ENCODE results near the gene LYPD6B. TPM values are rescaled to one million over a fixed set of nuclear protein-coding genes. Genes with fewer than 3 reads are reported as not detected.

Gene LYPD6B
- total RNA-seq, 1 experiment from 2014 or later: 2.0 TPM

DNA sequence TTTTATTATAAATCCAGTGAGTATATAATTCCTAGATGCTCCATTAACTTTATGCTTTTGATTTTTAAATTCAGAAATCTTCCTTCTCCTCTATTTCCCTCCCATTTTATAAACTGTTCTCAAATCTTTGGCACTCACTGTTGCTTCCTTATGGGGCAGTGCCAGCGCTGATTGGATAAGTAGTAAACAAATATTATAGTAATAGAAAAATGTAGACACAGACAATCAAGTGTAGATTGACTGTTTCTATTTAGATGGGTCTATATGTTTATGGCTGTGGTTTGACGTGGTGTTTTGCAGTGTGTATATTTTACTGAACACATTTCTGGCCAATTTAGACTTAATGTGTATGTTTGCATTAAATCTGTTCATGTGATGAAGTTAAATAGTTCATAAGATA is 36.6 kb downstream of the LYPD6B start:
- H3K9ac ChIP-seq (ENCODE audit: low read length): no peak overlapping the region
- no peaks in the 10 kb centered on the region for H3K9me2 ChIP-seq (replicated peaks; ENCODE audit: low read length)
- no peak overlapping the region for H2AFZ ChIP-seq (ENCODE audit: low read length)
- no peak overlapping the region for H3K4me2 ChIP-seq (ENCODE audit: low read length)
- ChIA-PET POLR2A (ENCODE audit: unreplicated experiment) (no interaction called here), CTCF (no interaction called here)
- H3K36me3 ChIP-seq (ENCODE audit: low read depth, low read length): no peaks in the 10 kb centered on the region
- H3K9me3 ChIP-seq (ENCODE audit: low read length): no peaks in the 10 kb centered on the region
- TF ChIP-seq EZH2phosphoT487 (IDR thresholded peaks at IDR 0.05; ENCODE audit: borderline replicate concordance, low read length): no peak
- TF ChIP-seq EZH2 (IDR thresholded peaks at IDR 0.05; ENCODE audit: low read length, unreplicated experiment): no peak
- TF ChIP-seq, protein P1, sequence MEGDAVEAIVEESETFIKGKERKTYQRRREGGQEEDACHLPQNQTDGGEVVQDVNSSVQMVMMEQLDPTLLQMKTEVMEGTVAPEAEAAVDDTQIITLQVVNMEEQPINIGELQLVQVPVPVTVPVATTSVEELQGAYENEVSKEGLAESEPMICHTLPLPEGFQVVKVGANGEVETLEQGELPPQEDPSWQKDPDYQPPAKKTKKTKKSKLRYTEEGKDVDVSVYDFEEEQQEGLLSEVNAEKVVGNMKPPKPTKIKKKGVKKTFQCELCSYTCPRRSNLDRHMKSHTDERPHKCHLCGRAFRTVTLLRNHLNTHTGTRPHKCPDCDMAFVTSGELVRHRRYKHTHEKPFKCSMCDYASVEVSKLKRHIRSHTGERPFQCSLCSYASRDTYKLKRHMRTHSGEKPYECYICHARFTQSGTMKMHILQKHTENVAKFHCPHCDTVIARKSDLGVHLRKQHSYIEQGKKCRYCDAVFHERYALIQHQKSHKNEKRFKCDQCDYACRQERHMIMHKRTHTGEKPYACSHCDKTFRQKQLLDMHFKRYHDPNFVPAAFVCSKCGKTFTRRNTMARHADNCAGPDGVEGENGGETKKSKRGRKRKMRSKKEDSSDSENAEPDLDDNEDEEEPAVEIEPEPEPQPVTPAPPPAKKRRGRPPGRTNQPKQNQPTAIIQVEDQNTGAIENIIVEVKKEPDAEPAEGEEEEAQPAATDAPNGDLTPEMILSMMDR (conservative IDR thresholded peaks at IDR 0.05; ENCODE audit: low read depth, low read length): no peak
- intact Hi-C loops (cut with micrococcal nuclease): no loop called here
- H3K79me2 ChIP-seq (ENCODE audit: low read length): no peaks in the 10 kb centered on the region
- DNase-seq (no peak), ATAC-seq (no peak)
- H3F3A ChIP-seq (ENCODE audit: low read length, unreplicated experiment): no peaks in the 10 kb centered on the region
- H3K27ac ChIP-seq (ENCODE audit: low read length): no peak overlapping the region
- no peak overlapping the region for H3K4me3 ChIP-seq (ENCODE audit: low read length)
- H3K4me1 ChIP-seq (ENCODE audit: insufficient read depth, low read length): no peaks in the 10 kb centered on the region; the same call in 1 of the 2 replicates
- BruUV-seq (replicated peaks): no TSS peak
- H3K27me3 ChIP-seq (ENCODE audit: low read length): peaks cover 46% of the 10 kb centered on the region; the same call in 1 of the 2 replicates
- no peaks in the 10 kb centered on the region for H4K20me1 ChIP-seq (ENCODE audit: low read length)

DNA sequence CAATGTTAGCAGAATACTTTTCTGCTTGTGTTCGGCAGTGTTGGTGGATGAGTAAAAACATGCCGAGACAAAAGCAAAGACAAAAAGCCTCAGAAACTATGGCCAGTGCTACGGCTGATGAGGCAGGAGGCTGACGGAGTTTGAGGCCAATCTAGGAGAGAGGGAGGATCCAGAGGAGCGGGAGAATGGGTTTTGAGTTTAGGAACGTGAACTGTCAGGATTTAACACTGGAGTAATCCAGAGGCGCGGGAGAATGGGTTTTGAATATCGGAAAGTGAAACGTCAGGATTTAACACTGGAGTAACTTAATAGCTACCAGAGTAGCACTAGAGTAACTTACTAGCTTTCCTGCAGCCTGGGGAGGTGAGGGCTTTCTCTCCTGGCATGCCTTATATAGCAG is 37.4 kb downstream of the LYPD6B start:
- no peak overlapping the region for H2AFZ ChIP-seq (ENCODE audit: low read length)
- TF ChIP-seq EZH2phosphoT487 (IDR thresholded peaks at IDR 0.05; ENCODE audit: borderline replicate concordance, low read length) (no peak), EZH2 (IDR thresholded peaks at IDR 0.05; ENCODE audit: low read length, unreplicated experiment) (no peak)
- TF ChIP-seq, protein P1 (conservative IDR thresholded peaks at IDR 0.05; ENCODE audit: low read depth, low read length): no peak
- H3K4me3 ChIP-seq (ENCODE audit: low read length): no peak overlapping the region
- H3K4me2 ChIP-seq (ENCODE audit: low read length): no peak overlapping the region
- H4K20me1 ChIP-seq (ENCODE audit: low read length): no peaks in the 10 kb centered on the region
- ATAC-seq (no peak), DNase-seq (no peak)
- POLR2A ChIA-PET (ENCODE audit: unreplicated experiment): no interaction called here
- H3K9me2 ChIP-seq (replicated peaks; ENCODE audit: low read length): no peaks in the 10 kb centered on the region
- no peaks in the 10 kb centered on the region for H3K9me3 ChIP-seq (ENCODE audit: low read length)
- no peak overlapping the region for H3K9ac ChIP-seq (ENCODE audit: low read length)
- intact Hi-C loops (cut with micrococcal nuclease): no loop called here
- no peaks in the 10 kb centered on the region for H3K36me3 ChIP-seq (ENCODE audit: low read depth, low read length)
- CTCF ChIA-PET: no interaction called here
- no peaks in the 10 kb centered on the region for H3K79me2 ChIP-seq (ENCODE audit: low read length)
- BruUV-seq (replicated peaks): no TSS peak
- no peak overlapping the region for H3K27ac ChIP-seq (ENCODE audit: low read length)
- peaks cover 45% of the 10 kb centered on the region; the same call in 1 of the 2 replicates for H3K27me3 ChIP-seq (ENCODE audit: low read length)
- no peaks in the 10 kb centered on the region for H3K4me1 ChIP-seq (ENCODE audit: insufficient read depth, low read length)
- H3F3A ChIP-seq (ENCODE audit: low read length, unreplicated experiment): no peaks in the 10 kb centered on the region

DNA sequence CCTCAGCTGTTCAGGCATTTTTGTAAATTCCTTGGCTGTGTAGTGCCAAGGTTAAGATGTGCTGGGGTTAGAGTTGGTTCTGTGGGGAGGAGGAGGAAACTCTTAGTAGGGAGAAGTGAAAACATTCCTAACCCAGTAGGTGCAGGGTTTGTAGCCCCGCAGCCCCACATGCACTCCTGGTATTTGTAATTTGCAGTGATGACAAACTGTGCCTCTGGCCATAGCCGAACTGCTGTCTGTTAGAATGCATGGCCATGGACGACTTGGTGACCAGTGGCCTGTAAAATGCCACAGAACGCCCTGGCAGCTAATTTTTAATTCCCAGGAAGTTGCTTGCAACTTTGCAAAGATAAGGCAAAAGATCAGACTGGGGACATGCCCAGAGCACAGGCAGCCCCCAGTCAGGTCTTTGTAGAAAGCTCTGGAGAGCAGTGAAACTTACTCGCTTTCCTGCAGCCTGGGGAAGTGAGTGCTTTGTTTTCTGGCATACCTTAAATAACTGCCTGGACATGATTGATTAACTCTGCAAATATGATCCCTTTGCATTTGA is 38.4 kb downstream of the LYPD6B start:
- H3K4me2 ChIP-seq (ENCODE audit: low read length): no peak overlapping the region
- no peak overlapping the region for H3K27ac ChIP-seq (ENCODE audit: low read length)
- H3K9ac ChIP-seq (ENCODE audit: low read length): no peak overlapping the region
- no TSS peak for BruUV-seq (replicated peaks)
- no peaks in the 10 kb centered on the region for H3K9me2 ChIP-seq (replicated peaks; ENCODE audit: low read length)
- no peaks in the 10 kb centered on the region for H3K79me2 ChIP-seq (ENCODE audit: low read length)
- H3K4me3 ChIP-seq (ENCODE audit: low read length): no peak overlapping the region
- H2AFZ ChIP-seq (ENCODE audit: low read length): no peak overlapping the region
- CTCF ChIA-PET: no interaction called here
- H3K9me3 ChIP-seq (ENCODE audit: low read length): no peaks in the 10 kb centered on the region
- intact Hi-C loops (cut with micrococcal nuclease): no loop called here
- H4K20me1 ChIP-seq (ENCODE audit: low read length): no peaks in the 10 kb centered on the region
- ATAC-seq: no peak
- H3K27me3 ChIP-seq (ENCODE audit: low read length): peaks cover 34% of the 10 kb centered on the region; the same call in 1 of the 2 replicates
- no peak for DNase-seq
- POLR2A ChIA-PET (ENCODE audit: unreplicated experiment): no interaction called here
- TF ChIP-seq, protein P1 (conservative IDR thresholded peaks at IDR 0.05; ENCODE audit: low read depth, low read length): no peak
- no peak for TF ChIP-seq EZH2phosphoT487 (IDR thresholded peaks at IDR 0.05; ENCODE audit: borderline replicate concordance, low read length)
- H3K4me1 ChIP-seq (ENCODE audit: insufficient read depth, low read length): no peaks in the 10 kb centered on the region
- no peaks in the 10 kb centered on the region for H3F3A ChIP-seq (ENCODE audit: low read length, unreplicated experiment)
- no peaks in the 10 kb centered on the region for H3K36me3 ChIP-seq (ENCODE audit: low read depth, low read length)

All from PC-3 (cell line).